ENCODE results near the gene IL25. TPM values are rescaled to one million over a fixed set of nuclear protein-coding genes. Genes with fewer than 3 reads are reported as not detected.
"Not testable (repeated sequence)": the region's sequence is repeated elsewhere in the genome, so short reads cannot be mapped to it uniquely, and the experiment has no call there.

Gene IL25
- total and polyA plus RNA-seq, 4 donors: not detected

- Histone ChIP-seq H3K9me3 (ENCODE audit: control insufficient read depth in 4 of 4, insufficient read depth in 3 of 4, low read length in 3 of 4) (no peaks in the 10 kb centered on the region), H3K9ac (ENCODE audit: insufficient read depth in 1 of 2, low read length in 2 of 2) (no peak overlapping the region), H3K4me1 (ENCODE audit: control insufficient read depth in 5 of 5, insufficient read depth in 5 of 5, low read length in 5 of 5) (no peaks in the 10 kb centered on the region), H3K27me3 (ENCODE audit: control insufficient read depth in 3 of 3, insufficient read depth in 3 of 3, low read length in 2 of 3) (no peaks in the 10 kb centered on the region), H3K36me3 (ENCODE audit: control insufficient read depth in 4 of 4, insufficient read depth in 4 of 4, low read length in 4 of 4) (no peaks in the 10 kb centered on the region), H3K27ac (ENCODE audit: low read depth in 1 of 2, low read length in 1 of 2) (peak overlapping the region in 1 of 2 donors; percentile 93), H3K4me3 (no peak overlapping the region)
- TF ChIP-seq CTCF (IDR thresholded peaks at IDR 0.05; ENCODE audit: control extremely low read depth, extremely low read depth): no peak
- ATAC-seq (ENCODE audit: insufficient read depth, low FRiP score): no peak
- WGBS, 2 donors: 91 to 95% methylated on average over 21 of the region's 21 CpGs
- no peak for DNase-seq
Observed at GRCh38 chr14:23418021-23418420, 45.4 kb downstream of the IL25 start.

GRCh38 chr14:23419646-23420045 lies 47.0 kb downstream of the IL25 start:
- not testable (repeated sequence) for H3K9ac ChIP-seq (ENCODE audit: insufficient read depth in 1 of 2, low read length in 2 of 2); H3K4me1 ChIP-seq (ENCODE audit: control insufficient read depth in 5 of 5, insufficient read depth in 5 of 5, low read length in 5 of 5); H3K36me3 ChIP-seq (ENCODE audit: control insufficient read depth in 4 of 4, insufficient read depth in 4 of 4, low read length in 4 of 4); H3K9me3 ChIP-seq (ENCODE audit: control insufficient read depth in 4 of 4, insufficient read depth in 3 of 4, low read length in 3 of 4); H3K4me3 ChIP-seq; ATAC-seq (ENCODE audit: insufficient read depth, low FRiP score); H3K27me3 ChIP-seq (ENCODE audit: control insufficient read depth in 3 of 3, insufficient read depth in 3 of 3, low read length in 2 of 3); DNase-seq
- WGBS, 2 donors: 60 to 64% methylated on average over 2 to 3 of the region's 17 CpGs
- H3K27ac ChIP-seq (ENCODE audit: low read depth in 1 of 2, low read length in 1 of 2): peak overlapping the region in 1 of 2 donors; percentile 76

- no peaks in the 10 kb centered on the region for H3K9me3 ChIP-seq (ENCODE audit: control insufficient read depth in 4 of 4, insufficient read depth in 3 of 4, low read length in 3 of 4)
- no peaks in the 10 kb centered on the region for H3K4me1 ChIP-seq (ENCODE audit: control insufficient read depth in 5 of 5, insufficient read depth in 5 of 5, low read length in 5 of 5)
- TF ChIP-seq CTCF (IDR thresholded peaks at IDR 0.05; ENCODE audit: control extremely low read depth, extremely low read depth): no peak
- no peaks in the 10 kb centered on the region for H3K27me3 ChIP-seq (ENCODE audit: control insufficient read depth in 3 of 3, insufficient read depth in 3 of 3, low read length in 2 of 3)
- H3K27ac ChIP-seq (ENCODE audit: low read depth in 1 of 2, low read length in 1 of 2): peak overlapping the region in 1 of 2 donors; percentile 65
- no peaks in the 10 kb centered on the region for H3K36me3 ChIP-seq (ENCODE audit: control insufficient read depth in 4 of 4, insufficient read depth in 4 of 4, low read length in 4 of 4)
- no peak overlapping the region for H3K9ac ChIP-seq (ENCODE audit: insufficient read depth in 1 of 2, low read length in 2 of 2)
- no peak for ATAC-seq (ENCODE audit: insufficient read depth, low FRiP score)
- DNase-seq: no peak
- no peak overlapping the region for H3K4me3 ChIP-seq
Observed at GRCh38 chr14:23421594-23421993, 49.0 kb downstream of the IL25 start.

- DNase-seq: no peak
- Histone ChIP-seq H3K9me3 (ENCODE audit: control insufficient read depth in 4 of 4, insufficient read depth in 3 of 4, low read length in 3 of 4) (peaks cover 0 to 2% (median 0%) of the 10 kb centered on the region in 4 donors), H3K27ac (ENCODE audit: low read depth in 1 of 2, low read length in 1 of 2) (peak overlapping the region in 1 of 2 donors; percentile 64), H3K9ac (ENCODE audit: insufficient read depth in 1 of 2, low read length in 2 of 2) (no peak overlapping the region), H3K4me1 (ENCODE audit: control insufficient read depth in 5 of 5, insufficient read depth in 5 of 5, low read length in 5 of 5) (no peaks in the 10 kb centered on the region), H3K4me3 (no peak overlapping the region), H3K36me3 (ENCODE audit: control insufficient read depth in 4 of 4, insufficient read depth in 4 of 4, low read length in 4 of 4) (no peaks in the 10 kb centered on the region), H3K27me3 (ENCODE audit: control insufficient read depth in 3 of 3, insufficient read depth in 3 of 3, low read length in 2 of 3) (peaks cover 0 to 3% (median 0%) of the 10 kb centered on the region in 3 donors)
- no peak for ATAC-seq (ENCODE audit: insufficient read depth, low FRiP score)
- WGBS, 2 donors: 87 to 91% methylated on average over 6 of the region's 6 CpGs
- TF ChIP-seq CTCF (IDR thresholded peaks at IDR 0.05; ENCODE audit: control extremely low read depth, extremely low read depth): no peak
Observed at GRCh38 chr14:23423657-23424056, 51.0 kb downstream of the IL25 start.
